Kidney glomerular epithelial cell (primary cell): Measurements from ENCODE around the gene OSER1.

Experiments
- DNase-seq: peaks from one replicate; lab custom pipeline; 2025; lab: John Stamatoyannopoulos, UW

Gene OSER1

GRCh38 chr20:44173846-44174245, 36.7 kb downstream of the OSER1 start:
- no peak for DNase-seq

GRCh38 chr20:44173116-44173515, 37.5 kb downstream of the OSER1 start:
- DNase-seq = no peak

DNA sequence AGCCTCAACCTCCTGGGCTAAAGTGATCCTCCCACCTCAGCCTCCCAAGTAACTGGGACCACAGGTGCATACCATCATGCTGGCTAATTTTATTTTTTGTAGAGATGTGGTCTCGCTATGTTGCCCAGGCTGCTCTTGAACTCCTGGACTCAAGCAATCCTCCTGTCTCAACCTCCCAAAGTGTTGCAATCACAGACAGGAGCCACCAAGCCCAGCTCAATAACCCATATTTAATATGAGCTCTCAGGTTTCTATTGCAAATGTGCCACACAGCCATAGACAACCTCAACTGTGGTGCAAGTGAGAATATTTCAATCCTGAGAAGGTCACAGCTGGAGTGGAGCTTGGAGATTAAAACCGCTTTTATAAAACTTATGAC, 38.0 kb downstream of the OSER1 start:
- DNase-seq = no peak

- no peak for DNase-seq
Observed at GRCh38 chr20:44171775-44172571, 38.6 kb downstream of the OSER1 start.

DNA sequence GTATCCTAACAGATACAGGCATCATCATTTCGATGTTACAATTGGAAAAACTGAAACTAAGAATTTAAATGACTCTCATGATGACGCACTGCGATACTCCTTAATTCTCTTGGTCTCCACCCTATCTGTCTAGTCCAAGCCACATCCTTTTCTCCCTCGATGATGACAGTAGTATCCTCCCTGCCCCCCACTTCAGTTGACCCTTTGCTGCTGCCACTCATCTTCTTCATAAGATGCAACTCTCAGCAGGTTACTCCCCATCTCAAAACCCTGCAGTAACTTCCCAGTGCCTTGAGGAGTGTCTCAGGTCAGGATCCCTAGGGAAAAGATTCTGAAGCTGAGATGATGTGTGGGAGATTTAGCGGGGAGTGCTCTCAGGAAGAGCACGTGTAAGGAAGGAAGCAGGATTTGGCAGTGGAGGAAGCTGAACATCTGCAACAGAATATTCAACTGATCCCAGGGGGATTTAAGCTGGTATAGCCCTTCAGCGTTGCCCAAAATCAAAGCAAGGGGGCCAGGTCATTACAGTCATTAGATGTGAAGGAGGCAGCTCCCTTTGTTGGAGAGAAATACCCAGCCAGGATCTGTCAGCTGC, 39.7 kb downstream of the OSER1 start:
- no peak for DNase-seq

GRCh38 chr20:44167736-44168135, 42.8 kb downstream of the OSER1 start:
- no peak for DNase-seq

DNA sequence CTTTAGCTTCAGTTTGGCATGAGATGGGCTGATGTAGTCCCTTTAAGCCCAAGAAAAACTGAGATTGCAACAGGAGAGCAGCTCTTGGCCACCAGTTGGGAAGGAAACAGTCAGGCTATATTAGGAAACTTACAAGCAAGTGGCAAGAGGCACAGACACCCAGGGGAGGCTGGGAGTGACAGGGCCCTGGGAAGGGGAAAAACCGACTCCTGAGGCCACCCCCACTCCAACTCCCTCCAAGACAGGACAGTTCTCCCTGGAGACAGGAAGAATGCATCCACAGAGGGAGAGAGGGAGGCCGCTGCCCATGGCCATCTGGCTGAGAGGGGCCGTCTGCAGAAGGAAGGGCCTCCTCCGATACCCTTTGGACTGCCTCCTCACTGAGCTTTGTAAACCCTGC, 44.1 kb downstream of the OSER1 start:
- DNase-seq = peak; percentile 67

DNA sequence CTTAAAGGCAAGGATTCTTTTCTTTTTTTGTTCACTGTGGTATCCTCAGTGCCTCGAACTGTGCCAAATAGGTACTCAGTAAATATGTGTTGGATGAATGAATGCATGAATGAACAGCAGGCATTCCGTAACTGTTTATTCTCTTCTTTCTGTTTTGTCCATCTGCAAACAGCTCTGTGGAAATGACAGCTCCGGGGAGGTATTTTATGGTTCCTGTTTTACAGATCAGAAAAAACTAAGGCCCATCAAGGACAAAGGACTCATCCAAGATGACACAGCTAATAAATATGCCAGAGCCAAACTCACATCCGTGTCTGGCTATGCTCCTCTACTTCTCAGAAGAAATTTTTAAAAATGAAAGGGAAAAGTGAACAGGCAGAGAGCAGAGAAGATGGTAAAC, 44.6 kb downstream of the OSER1 start:
- DNase-seq = peak; percentile 90

- DNase-seq = no peak
Observed at GRCh38 chr20:44160133-44160532, 50.4 kb downstream of the OSER1 start.

DNA sequence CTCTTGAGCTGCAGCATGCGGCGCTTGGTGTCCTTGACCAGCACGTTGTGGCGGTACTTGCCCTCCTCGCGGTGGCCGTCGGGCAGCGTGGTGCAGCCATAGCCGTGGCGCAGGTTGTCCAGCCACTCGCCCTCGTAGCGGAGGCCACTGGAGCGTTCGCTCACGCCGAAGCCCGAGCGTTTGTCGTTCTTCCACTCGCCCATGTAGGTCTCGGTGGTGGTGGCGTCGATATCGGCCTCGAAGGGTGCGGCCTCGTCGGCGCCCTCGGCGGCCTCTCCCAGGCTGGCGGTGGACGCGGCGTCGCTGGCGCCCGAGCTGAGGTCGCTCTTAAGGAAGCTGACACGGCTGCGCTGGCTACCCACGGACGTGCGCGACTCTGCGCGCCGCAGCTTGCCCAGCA, 50.9 kb downstream of the OSER1 start:
- DNase-seq = no peak

GRCh38 chr20:44159125-44159524, 51.4 kb downstream of the OSER1 start:
- DNase-seq = no peak

- DNase-seq = no peak
Observed at GRCh38 chr20:44157061-44157460, 53.5 kb downstream of the OSER1 start.

GRCh38 chr20:44154521-44155001, 56.0 kb downstream of the OSER1 start:
- no peak for DNase-seq

- DNase-seq = no peak
Observed at GRCh38 chr20:44153636-44154043, 56.9 kb downstream of the OSER1 start.

DNA sequence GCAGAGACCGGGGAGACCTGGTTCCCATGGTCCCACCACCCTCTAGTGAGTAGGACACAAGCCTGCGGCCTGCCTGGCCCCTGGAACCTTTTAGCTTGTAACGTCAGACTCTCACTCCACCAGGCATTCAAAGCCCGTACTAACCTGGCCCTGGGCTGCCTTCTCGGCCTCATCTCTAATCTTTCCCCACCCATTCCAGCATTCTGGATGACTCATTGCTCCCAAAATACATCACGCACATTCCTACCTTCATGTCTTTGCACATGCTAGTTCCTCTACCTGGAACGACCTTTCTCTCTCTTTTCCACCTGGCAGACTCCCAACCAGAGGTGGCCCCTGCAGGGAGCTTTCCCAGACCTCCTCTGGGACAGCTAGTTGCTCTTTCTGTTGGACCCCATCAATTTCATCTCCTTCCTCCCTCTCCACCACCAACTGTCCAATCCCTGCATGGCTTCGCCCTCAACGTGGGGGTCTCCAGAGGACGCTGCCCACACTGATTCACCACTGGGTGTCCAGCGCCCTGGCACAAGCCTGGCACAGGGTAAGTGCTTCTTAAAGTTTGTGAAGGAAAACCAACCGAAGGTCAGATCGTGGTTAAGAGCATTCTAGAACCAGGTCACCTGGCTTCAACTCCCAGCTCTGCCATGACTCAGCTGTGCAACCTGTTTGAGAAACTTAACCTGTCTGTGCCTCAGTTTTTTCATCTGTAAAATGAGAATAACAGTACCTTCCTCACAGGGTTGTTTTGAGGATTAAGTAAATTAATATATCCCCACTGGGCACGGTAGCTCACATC, 58.8 kb downstream of the OSER1 start:
- no peak for DNase-seq

- DNase-seq = no peak
Observed at GRCh38 chr20:44146272-44146671, 64.3 kb downstream of the OSER1 start.
